GM18870 (cell line): ENCODE data around the gene SNX25.

Source experiments
- ATAC-seq: cut with Tn5 transposase; IDR thresholded peaks from one replicate; pipeline ENCODE4 v1.9.1; 2021; ENCODE audit warnings: moderate library complexity; ENCODE audit not compliant: unreplicated experiment

Gene SNX25

GRCh38 chr4:185363251-185363650 lies 153.9 kb downstream of the SNX25 start:
- no peak for ATAC-seq

- no peak for ATAC-seq
Observed at GRCh38 chr4:185364886-185365285, 155.5 kb downstream of the SNX25 start.

- no peak for ATAC-seq
Observed at GRCh38 chr4:185369731-185370130, 160.3 kb downstream of the SNX25 start.

GRCh38 chr4:185370268-185370949 lies 161.0 kb downstream of the SNX25 start:
- no peak for ATAC-seq

- no peak for ATAC-seq
Observed at GRCh38 chr4:185371702-185372101, 162.3 kb downstream of the SNX25 start.

- ATAC-seq: no peak
Observed at GRCh38 chr4:185374027-185374426, 164.6 kb downstream of the SNX25 start.

- no peak for ATAC-seq
Observed at GRCh38 chr4:185374573-185374972, 165.2 kb downstream of the SNX25 start.

GRCh38 chr4:185378264-185378663 lies 168.9 kb downstream of the SNX25 start:
- no peak for ATAC-seq

GRCh38 chr4:185379326-185380295 lies 170.2 kb downstream of the SNX25 start:
- no peak for ATAC-seq

- no peak for ATAC-seq
Observed at GRCh38 chr4:185380320-185380719, 170.9 kb downstream of the SNX25 start.

- ATAC-seq: no peak
Observed at GRCh38 chr4:185381288-185382196, 172.1 kb downstream of the SNX25 start.

- ATAC-seq: no peak
Observed at GRCh38 chr4:185382754-185383153, 173.4 kb downstream of the SNX25 start.

- no peak for ATAC-seq
Observed at GRCh38 chr4:185383451-185383850, 174.1 kb downstream of the SNX25 start.

GRCh38 chr4:185384061-185384460 lies 174.7 kb downstream of the SNX25 start:
- ATAC-seq: no peak

GRCh38 chr4:185384930-185385331 lies 175.5 kb downstream of the SNX25 start:
- ATAC-seq: no peak

GRCh38 chr4:185387957-185388356 lies 178.6 kb downstream of the SNX25 start:
- ATAC-seq: no peak

- ATAC-seq: no peak
Observed at GRCh38 chr4:185390941-185391340, 181.5 kb downstream of the SNX25 start.

GRCh38 chr4:185392156-185392555 lies 182.8 kb downstream of the SNX25 start:
- ATAC-seq: no peak

- no peak for ATAC-seq
Observed at GRCh38 chr4:185394568-185395237, 185.3 kb downstream of the SNX25 start.

- no peak for ATAC-seq
Observed at GRCh38 chr4:185395238-185395955, 186.0 kb downstream of the SNX25 start, which contains the start of gene LRP2BP. LRP2BP (minus strand) TSS chr4:185395924; CDS start chr4:185378186, 17,738 bp downstream.
